Gastrocnemius medialis (tissue), 4 donors: ENCODE data around the gene TRIM69. TPM values are rescaled to one million over a fixed set of nuclear protein-coding genes. Genes with fewer than 3 reads are reported as not detected.
"Not testable (repeated sequence)": the region's sequence is repeated elsewhere in the genome, so short reads cannot be mapped to it uniquely, and the experiment has no call there.

ENCODE experiments used
- ATAC-seq, 2 donors: fragments of 150-250 bp; one replicate each; pipeline ENCODE4 v1.9.1; 2016
- DNase-seq, 2 donors: peaks; one replicate each; pipeline ENCODE4 v3.0.0-alpha.2; 2019
- H3K27ac ChIP-seq, 4 donors: fragments of 200-600 bp; sonication (generic); 1 replicate in 1 of 4; 2 replicates in 3 of 4; pipeline ENCODE4 v1.5.1; 2016 to 2018; ENCODE audit warnings: mild to moderate bottlenecking in 2 of 4, moderate library complexity in 1 of 4
- H3K27me3 ChIP-seq, 3 donors: fragments of 200-600 bp; sonication (generic) in 2 of 3; 1 replicate in 1 of 3; 2 replicates in 2 of 3; pipeline versions ENCODE4 v1.5.1 to v1.6.0; 2016 to 2019; ENCODE audit warnings: mild to moderate bottlenecking in 1 of 3, moderate library complexity in 1 of 3
- H3K36me3 ChIP-seq, 2 donors: fragments of 200-600 bp; sonication (generic) in 1 of 2; one replicate each; pipeline ENCODE4 v1.5.1; 2017 to 2018
- H3K4me1 ChIP-seq, 2 donors: fragments of 200-600 bp; sonication (generic) in 1 of 2; one replicate each; pipeline ENCODE4 v1.5.1; 2016 to 2017; ENCODE audit warnings: mild to moderate bottlenecking in 2 of 2
- H3K4me3 ChIP-seq, 4 donors: fragments of 200-600 bp; sonication (generic) in 3 of 4; 1 replicate in 1 of 4; 2 replicates in 3 of 4; pipeline ENCODE4 v1.5.1; 2016 to 2019; ENCODE audit warnings: mild to moderate bottlenecking in 2 of 4
- H3K9me3 ChIP-seq, 3 donors: fragments of 200-600 bp; sonication (generic) in 2 of 3; 1 replicate in 1 of 3; 2 replicates in 2 of 3; pipeline ENCODE4 v1.5.1; 2016 to 2019
- CTCF ChIP-seq, 5 experiments: fragments of 450-650 bp in 3 of 5; fragments of 200-600 bp in 2 of 5; sonication (generic) in 2 of 5; IDR thresholded peaks in 4 of 5; conservative IDR thresholded peaks in 1 of 5; 1 replicate in 4 of 5; 2 replicates in 1 of 5; pipeline ENCODE4 v1.5.1; 2016 to 2019; ENCODE audit warnings: antibody characterized with exemption in 5 of 5, mild to moderate bottlenecking in 3 of 5, moderate library complexity in 3 of 5
- POLR2A ChIP-seq, 2 donors: fragments of 450-650 bp; IDR thresholded peaks; one replicate each; pipeline ENCODE4 v1.6.1; 2017; ENCODE audit warnings: antibody characterized with exemption in 2 of 2, mild to moderate bottlenecking in 2 of 2, moderate library complexity in 2 of 2
- in situ Hi-C, 4 donors: fragments of 200-750 bp; cut with MboI; loops; one replicate each; pipeline versions ENCODE4 v1.15.0 to v1.8.0; 2017; ENCODE audit warnings: low sequenced_read_pairs in 4 of 4
- intact Hi-C: fragments of 100-400 bp; cut with DNase I; formaldehyde crosslinking; loops from one replicate; pipeline ENCODE4 v1.15.1; 2023; ENCODE audit warnings: low total_unique reads
- total RNA-seq, 4 donors: library from RNA; depleted of rRNA; stranded (reverse); fragments of >200 nt; gene quantifications; one replicate each; pipeline versions ENCODE4 v1.1.0 to v1.2.3, GENCODE V29; 2016

The TRIM69 gene
- total RNA-seq, 4 donors from 2014 or later, result 13.5 to 20.8 (median 17.6) TPM

GRCh38 chr15:44722011-44722410 is 14.3 kb upstream of the TRIM69 start:
- TF ChIP-seq POLR2A (IDR thresholded peaks at IDR 0.05), result no peak
- no peak for TF ChIP-seq CTCF (IDR thresholded peaks at IDR 0.05 in 4 of 5, conservative IDR thresholded peaks at IDR 0.05 in 1 of 5)
- Histone ChIP-seq H3K4me3 (no peak overlapping the region), H3K27ac (no peak overlapping the region), H3K9me3 (no peaks in the 10 kb centered on the region), H3K27me3 (no peaks in the 10 kb centered on the region), H3K4me1 (peaks cover 0 to 3% of the 10 kb centered on the region in 2 donors), H3K36me3 (peaks cover 5 to 20% of the 10 kb centered on the region in 2 donors)
- DNase-seq (no peak), ATAC-seq (no peak)
- in situ Hi-C loops (loop anchor here in 1 of 4 donors (25.0 kb wide), 1 partner anchor 935 kb away; the partner anchor contains the start of genes ELL3 and SERF2), intact Hi-C loops (no loop called here)

GRCh38 chr15:44726136-44726535 is 10.2 kb upstream of the TRIM69 start:
- in situ Hi-C loops, result loop anchor here in 3 of 4 donors (25.0 kb wide), 1 partner anchor 139 kb away; no protein-coding TSS in a partner anchor
- intact Hi-C loops, result loop anchor here (5.0 kb wide), 2 partner anchors 189 to 934 kb away; partner anchors contain the start of genes EIF3J and SERF2
- Histone ChIP-seq H3K27ac (peak overlapping the region; percentile 87 to 100 (median 96)), H3K4me3 (peak overlapping the region in 1 of 4 donors; percentile 15), H3K4me1 (peaks cover 16 to 24% of the 10 kb centered on the region in 2 donors), H3K9me3 (no peaks in the 10 kb centered on the region), H3K36me3 (no peaks in the 10 kb centered on the region), H3K27me3 (no peaks in the 10 kb centered on the region)
- DNase-seq (no peak), ATAC-seq (no peak)
- TF ChIP-seq POLR2A (IDR thresholded peaks at IDR 0.05) (no peak), CTCF (IDR thresholded peaks at IDR 0.05 in 4 of 5, conservative IDR thresholded peaks at IDR 0.05 in 1 of 5) (no peak)

GRCh38 chr15:44726568-44727484 is 9.5 kb upstream of the TRIM69 start:
- peaks cover 0 to 5% of the 10 kb centered on the region in 2 donors for H3K36me3 ChIP-seq
- peaks cover 16 to 24% of the 10 kb centered on the region in 2 donors for H3K4me1 ChIP-seq
- peak overlapping the region in 1 of 4 donors; percentile 15 for H3K4me3 ChIP-seq
- in situ Hi-C loops (loop anchor here in 3 of 4 donors (25.0 kb wide), 1 partner anchor 140 kb away; no protein-coding TSS in a partner anchor), intact Hi-C loops (loop anchor here (5.0 kb wide), 2 partner anchors 190 to 935 kb away; partner anchors contain the start of genes EIF3J and SERF2)
- TF ChIP-seq CTCF (IDR thresholded peaks at IDR 0.05 in 4 of 5, conservative IDR thresholded peaks at IDR 0.05 in 1 of 5) (no peak), POLR2A (IDR thresholded peaks at IDR 0.05) (peak; percentile 18 to 33)
- peak overlapping the region; percentile 87 to 100 (median 96) for H3K27ac ChIP-seq
- H3K9me3 ChIP-seq, result no peaks in the 10 kb centered on the region
- peak; percentile 6 to 13 for ATAC-seq
- H3K27me3 ChIP-seq, result no peaks in the 10 kb centered on the region
- DNase-seq, result peak in 1 of 2 donors; percentile 29

GRCh38 chr15:44727485-44728231 is 8.7 kb upstream of the TRIM69 start:
- no peak for DNase-seq
- H3K27me3 ChIP-seq, result no peaks in the 10 kb centered on the region
- H3K36me3 ChIP-seq, result peaks cover 0 to 8% of the 10 kb centered on the region in 2 donors
- no peak for TF ChIP-seq POLR2A (IDR thresholded peaks at IDR 0.05)
- TF ChIP-seq CTCF (IDR thresholded peaks at IDR 0.05 in 4 of 5, conservative IDR thresholded peaks at IDR 0.05 in 1 of 5), result no peak
- H3K27ac ChIP-seq, result peak overlapping the region; percentile 87 to 100 (median 96)
- no peak for ATAC-seq
- H3K4me1 ChIP-seq, result peaks cover 16 to 24% of the 10 kb centered on the region in 2 donors
- no peaks in the 10 kb centered on the region for H3K9me3 ChIP-seq
- H3K4me3 ChIP-seq, result peak overlapping the region in 1 of 4 donors; percentile 88
- intact Hi-C loops, result loop anchor here (2.0 to 5.0 kb wide), 4 partner anchors 65 to 935 kb away; partner anchors contain the start of genes EIF3J, SERF2 and SPG11
- in situ Hi-C loops, result loop anchor here in 3 of 4 donors (25.0 kb wide), 1 partner anchor 140 kb away; no protein-coding TSS in a partner anchor

GRCh38 chr15:44728232-44728575 is 8.1 kb upstream of the TRIM69 start:
- not testable (repeated sequence) for H3K27me3 ChIP-seq, H3K36me3 ChIP-seq, ATAC-seq, DNase-seq, H3K9me3 ChIP-seq
- H3K27ac ChIP-seq, result peak overlapping the region; percentile 87 to 100 (median 96)
- intact Hi-C loops (loop anchor here (2.0 to 5.0 kb wide), 4 partner anchors 65 to 936 kb away; partner anchors contain the start of genes EIF3J, SERF2 and SPG11), in situ Hi-C loops (loop anchor here in 3 of 4 donors (25.0 kb wide), 1 partner anchor 141 kb away; no protein-coding TSS in a partner anchor)
- peaks cover 16 to 24% of the 10 kb centered on the region in 2 donors for H3K4me1 ChIP-seq
- peak overlapping the region; percentile 60 to 98 (median 84) for H3K4me3 ChIP-seq
